Measurements from ENCODE around the gene BCL7C. TPM values are rescaled to one million over a fixed set of nuclear protein-coding genes. Genes with fewer than 3 reads are reported as not detected.

Gene BCL7C
- polyA plus RNA-seq, 4 donors = 23.7 to 33.2 (median 30.5) TPM

GRCh38 chr16:30858111-30858495, 35.8 kb downstream of the BCL7C start:
- no peak for FAIRE-seq
- H3K4me3 ChIP-seq (ENCODE audit: low read depth in 1 of 3, low read length in 3 of 3) = no peak overlapping the region
- peaks cover 0 to 8% (median 2%) of the 10 kb centered on the region in 3 donors for H3K36me3 ChIP-seq (ENCODE audit: control insufficient read depth in 3 of 3, insufficient read depth in 2 of 3, low read depth in 1 of 3, low read length in 3 of 3)
- H3K27me3 ChIP-seq (ENCODE audit: control insufficient read depth in 3 of 3, insufficient read depth in 3 of 3, low read length in 3 of 3) = no peaks in the 10 kb centered on the region
- 90 to 98% (median 93%) methylated on average over 3 of the region's 3 CpGs for WGBS, 3 donors
- H3K4me1 ChIP-seq (ENCODE audit: control insufficient read depth in 3 of 3, insufficient read depth in 2 of 3, low read depth in 1 of 3, low read length in 2 of 3) = peaks cover 0 to 5% (median 0%) of the 10 kb centered on the region in 3 donors
- peaks cover 0 to 3% of the 10 kb centered on the region in 2 donors for H3K9me3 ChIP-seq (ENCODE audit: control insufficient read depth in 2 of 2, insufficient read depth in 1 of 2, low read depth in 1 of 2, low read length in 1 of 2)
- DNase-seq = no peak
- H3K27ac ChIP-seq (ENCODE audit: low read depth in 1 of 3, low read length in 2 of 3) = no peak overlapping the region

- DNase-seq (peak in 1 of 2 donors; percentile 36), FAIRE-seq (no peak)
- H3K27me3 ChIP-seq (ENCODE audit: control insufficient read depth in 3 of 3, insufficient read depth in 3 of 3, low read length in 3 of 3) = no peaks in the 10 kb centered on the region
Measured at GRCh38 chr16:30853758-30854157, 40.1 kb downstream of the BCL7C start.

GRCh38 chr16:30850246-30850645, 43.6 kb downstream of the BCL7C start:
- H3K27me3 ChIP-seq (ENCODE audit: control insufficient read depth in 3 of 3, insufficient read depth in 3 of 3, low read length in 3 of 3) = no peaks in the 10 kb centered on the region
- H3K4me1 ChIP-seq (ENCODE audit: control insufficient read depth in 3 of 3, insufficient read depth in 2 of 3, low read depth in 1 of 3, low read length in 2 of 3) = peaks cover 0 to 2% (median 0%) of the 10 kb centered on the region in 3 donors
- peaks cover 0 to 12% (median 2%) of the 10 kb centered on the region in 3 donors for H3K36me3 ChIP-seq (ENCODE audit: control insufficient read depth in 3 of 3, insufficient read depth in 2 of 3, low read depth in 1 of 3, low read length in 3 of 3)
- H3K9me3 ChIP-seq (ENCODE audit: control insufficient read depth in 2 of 2, insufficient read depth in 1 of 2, low read depth in 1 of 2, low read length in 1 of 2) = no peaks in the 10 kb centered on the region
- H3K4me3 ChIP-seq (ENCODE audit: low read depth in 1 of 3, low read length in 3 of 3) = no peak overlapping the region
- H3K27ac ChIP-seq (ENCODE audit: low read depth in 1 of 3, low read length in 2 of 3) = no peak overlapping the region
- WGBS, 3 donors = 69 to 85% (median 72%) methylated on average over 1 of the region's 1 CpG
- DNase-seq = no peak
- no peak for FAIRE-seq

More at GRCh38 chr16:30853758-30854157, 40.1 kb downstream of the BCL7C start:
- Histone ChIP-seq H3K9me3 (ENCODE audit: control insufficient read depth in 2 of 2, insufficient read depth in 1 of 2, low read depth in 1 of 2, low read length in 1 of 2) (no peaks in the 10 kb centered on the region), H3K36me3 (ENCODE audit: control insufficient read depth in 3 of 3, insufficient read depth in 2 of 3, low read depth in 1 of 3, low read length in 3 of 3) (peaks cover 0 to 13% (median 2%) of the 10 kb centered on the region in 3 donors), H3K4me1 (ENCODE audit: control insufficient read depth in 3 of 3, insufficient read depth in 2 of 3, low read depth in 1 of 3, low read length in 2 of 3) (peaks cover 0 to 5% (median 0%) of the 10 kb centered on the region in 3 donors), H3K27ac (ENCODE audit: low read depth in 1 of 3, low read length in 2 of 3) (no peak overlapping the region), H3K4me3 (ENCODE audit: low read depth in 1 of 3, low read length in 3 of 3) (no peak overlapping the region)
- WGBS, 3 donors = 93 to 97% (median 93%) methylated on average over 2 of the region's 2 CpGs

GRCh38 chr16:30846649-30847402, 47.1 kb downstream of the BCL7C start:
- H3K27ac ChIP-seq (ENCODE audit: low read depth in 1 of 3, low read length in 2 of 3) = no peak overlapping the region
- 89 to 94% (median 92%) methylated on average over 4 of the region's 4 CpGs for WGBS, 3 donors

GRCh38 chr16:30844671-30845449, 49.0 kb downstream of the BCL7C start:
- WGBS, 3 donors = 33 to 41% (median 39%) methylated on average over 8 of the region's 8 CpGs
- FAIRE-seq (no peak), DNase-seq (peak; percentile 93 to 97)
- peaks cover 0 to 15% (median 2%) of the 10 kb centered on the region in 3 donors for H3K4me1 ChIP-seq (ENCODE audit: control insufficient read depth in 3 of 3, insufficient read depth in 2 of 3, low read depth in 1 of 3, low read length in 2 of 3)
- no peaks in the 10 kb centered on the region for H3K9me3 ChIP-seq (ENCODE audit: control insufficient read depth in 2 of 2, insufficient read depth in 1 of 2, low read depth in 1 of 2, low read length in 1 of 2)
- H3K36me3 ChIP-seq (ENCODE audit: control insufficient read depth in 3 of 3, insufficient read depth in 2 of 3, low read depth in 1 of 3, low read length in 3 of 3) = no peaks in the 10 kb centered on the region
- H3K27ac ChIP-seq (ENCODE audit: low read depth in 1 of 3, low read length in 2 of 3) = peak overlapping the region; percentile 46 to 70 (median 63)
- no peaks in the 10 kb centered on the region for H3K27me3 ChIP-seq (ENCODE audit: control insufficient read depth in 3 of 3, insufficient read depth in 3 of 3, low read length in 3 of 3)
- no peak overlapping the region for H3K4me3 ChIP-seq (ENCODE audit: low read depth in 1 of 3, low read length in 3 of 3)

More at GRCh38 chr16:30846649-30847402, 47.1 kb downstream of the BCL7C start:
- FAIRE-seq (no peak), DNase-seq (no peak)
- H3K4me1 ChIP-seq (ENCODE audit: control insufficient read depth in 3 of 3, insufficient read depth in 2 of 3, low read depth in 1 of 3, low read length in 2 of 3) = peaks cover 0 to 4% (median 2%) of the 10 kb centered on the region in 3 donors
- H3K4me3 ChIP-seq (ENCODE audit: low read depth in 1 of 3, low read length in 3 of 3) = no peak overlapping the region
- no peaks in the 10 kb centered on the region for H3K27me3 ChIP-seq (ENCODE audit: control insufficient read depth in 3 of 3, insufficient read depth in 3 of 3, low read length in 3 of 3)
- no peaks in the 10 kb centered on the region for H3K9me3 ChIP-seq (ENCODE audit: control insufficient read depth in 2 of 2, insufficient read depth in 1 of 2, low read depth in 1 of 2, low read length in 1 of 2)
- peaks cover 0 to 2% (median 0%) of the 10 kb centered on the region in 3 donors for H3K36me3 ChIP-seq (ENCODE audit: control insufficient read depth in 3 of 3, insufficient read depth in 2 of 3, low read depth in 1 of 3, low read length in 3 of 3)

- no peak for DNase-seq
- Histone ChIP-seq H3K9me3 (ENCODE audit: control insufficient read depth in 2 of 2, insufficient read depth in 1 of 2, low read depth in 1 of 2, low read length in 1 of 2) (no peaks in the 10 kb centered on the region), H3K4me3 (ENCODE audit: low read depth in 1 of 3, low read length in 3 of 3) (no peak overlapping the region), H3K4me1 (ENCODE audit: control insufficient read depth in 3 of 3, insufficient read depth in 2 of 3, low read depth in 1 of 3, low read length in 2 of 3) (peaks cover 0 to 19% (median 2%) of the 10 kb centered on the region in 3 donors), H3K36me3 (ENCODE audit: control insufficient read depth in 3 of 3, insufficient read depth in 2 of 3, low read depth in 1 of 3, low read length in 3 of 3) (no peaks in the 10 kb centered on the region), H3K27me3 (ENCODE audit: control insufficient read depth in 3 of 3, insufficient read depth in 3 of 3, low read length in 3 of 3) (no peaks in the 10 kb centered on the region), H3K27ac (ENCODE audit: low read depth in 1 of 3, low read length in 2 of 3) (peak overlapping the region in 2 of 3 donors; percentile 7 to 63)
- no peak for FAIRE-seq
- WGBS, 3 donors = 8 to 57% (median 29%) methylated on average over 1 of the region's 1 CpG
Measured at GRCh38 chr16:30844346-30844670, 49.6 kb downstream of the BCL7C start.

- DNase-seq = no peak
Measured at GRCh38 chr16:30843501-30843900, 50.4 kb downstream of the BCL7C start.

GRCh38 chr16:30842971-30843370, 50.9 kb downstream of the BCL7C start:
- Histone ChIP-seq H3K27me3 (ENCODE audit: control insufficient read depth in 3 of 3, insufficient read depth in 3 of 3, low read length in 3 of 3) (no peaks in the 10 kb centered on the region), H3K9me3 (ENCODE audit: control insufficient read depth in 2 of 2, insufficient read depth in 1 of 2, low read depth in 1 of 2, low read length in 1 of 2) (no peaks in the 10 kb centered on the region), H3K4me3 (ENCODE audit: low read depth in 1 of 3, low read length in 3 of 3) (no peak overlapping the region), H3K27ac (ENCODE audit: low read depth in 1 of 3, low read length in 2 of 3) (no peak overlapping the region), H3K4me1 (ENCODE audit: control insufficient read depth in 3 of 3, insufficient read depth in 2 of 3, low read depth in 1 of 3, low read length in 2 of 3) (peaks cover 2 to 31% (median 4%) of the 10 kb centered on the region in 3 donors), H3K36me3 (ENCODE audit: control insufficient read depth in 3 of 3, insufficient read depth in 2 of 3, low read depth in 1 of 3, low read length in 3 of 3) (no peaks in the 10 kb centered on the region)
- DNase-seq (no peak), FAIRE-seq (no peak)
- WGBS, 3 donors = 88 to 93% (median 92%) methylated on average over 4 of the region's 4 CpGs

More at GRCh38 chr16:30843501-30843900, 50.4 kb downstream of the BCL7C start:
- H3K4me3 ChIP-seq (ENCODE audit: low read depth in 1 of 3, low read length in 3 of 3) = no peak overlapping the region
- no peak for FAIRE-seq
- H3K27me3 ChIP-seq (ENCODE audit: control insufficient read depth in 3 of 3, insufficient read depth in 3 of 3, low read length in 3 of 3) = no peaks in the 10 kb centered on the region
- 93 to 97% (median 93%) methylated on average over 5 of the region's 5 CpGs for WGBS, 3 donors
- no peaks in the 10 kb centered on the region for H3K36me3 ChIP-seq (ENCODE audit: control insufficient read depth in 3 of 3, insufficient read depth in 2 of 3, low read depth in 1 of 3, low read length in 3 of 3)
- no peak overlapping the region for H3K27ac ChIP-seq (ENCODE audit: low read depth in 1 of 3, low read length in 2 of 3)
- peaks cover 2 to 27% (median 4%) of the 10 kb centered on the region in 3 donors for H3K4me1 ChIP-seq (ENCODE audit: control insufficient read depth in 3 of 3, insufficient read depth in 2 of 3, low read depth in 1 of 3, low read length in 2 of 3)
- no peaks in the 10 kb centered on the region for H3K9me3 ChIP-seq (ENCODE audit: control insufficient read depth in 2 of 2, insufficient read depth in 1 of 2, low read depth in 1 of 2, low read length in 1 of 2)
